ENCODE results near the gene OR10A7. TPM values are rescaled to one million over a fixed set of nuclear protein-coding genes. Genes with fewer than 3 reads are reported as not detected.
A peak's percentile ranks its signal among the peaks of the same experiment; 100 is the strongest.
"Not testable (repeated sequence)": the region's sequence is repeated elsewhere in the genome, so short reads cannot be mapped to it uniquely, and the experiment has no call there.

Gene OR10A7, protein sequence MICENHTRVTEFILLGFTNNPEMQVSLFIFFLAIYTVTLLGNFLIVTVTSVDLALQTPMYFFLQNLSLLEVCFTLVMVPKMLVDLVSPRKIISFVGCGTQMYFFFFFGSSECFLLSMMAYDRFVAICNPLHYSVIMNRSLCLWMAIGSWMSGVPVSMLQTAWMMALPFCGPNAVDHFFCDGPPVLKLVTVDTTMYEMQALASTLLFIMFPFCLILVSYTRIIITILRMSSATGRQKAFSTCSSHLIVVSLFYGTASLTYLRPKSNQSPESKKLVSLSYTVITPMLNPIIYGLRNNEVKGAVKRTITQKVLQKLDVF
- polyA plus RNA-seq = not detected
- long read RNA-seq, donor 1 = 0 reads
- long read RNA-seq, donor 2 = 0 reads
- long read RNA-seq, donor 3 = 0 reads
- long read RNA-seq, donor 4 = 0 reads
- long read RNA-seq, donor 5 = 0 reads
- long read RNA-seq, donor 6 = 0 reads
- long read RNA-seq, donor 7 = 0 reads
- long read RNA-seq, donor 8 = 0 reads
- long read RNA-seq, donor 9 = 0 reads
- long read RNA-seq, donor 10 = 0 reads

DNA sequence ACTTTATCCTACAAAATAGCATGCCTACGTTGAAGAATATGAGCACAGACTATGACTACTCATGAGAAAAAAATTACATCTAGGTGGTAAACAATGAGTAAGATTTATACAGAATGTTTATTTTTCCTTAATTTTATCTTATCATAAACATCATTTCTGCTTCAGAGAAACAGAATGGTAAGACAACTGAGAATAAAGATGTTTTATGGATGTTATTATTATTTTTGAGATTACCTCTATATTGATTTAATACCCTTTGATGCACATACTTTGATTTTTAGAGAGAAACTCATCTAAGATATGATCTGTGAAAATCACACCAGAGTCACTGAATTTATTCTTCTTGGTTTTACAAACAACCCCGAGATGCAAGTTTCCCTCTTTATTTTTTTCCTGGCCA is at the start of gene OR10A7:
OR10A7 (plus strand) TSS at position 301 of the 400 bp plus-strand sequence; CDS start at position 301, 0 bp downstream.
- Histone ChIP-seq H3K9me3 (ENCODE audit: control insufficient read depth in 2 of 2, insufficient read depth in 1 of 2, low read depth in 1 of 2, low read length in 1 of 2) (no peaks in the 10 kb centered on the region), H3K36me3 (ENCODE audit: control insufficient read depth in 3 of 3, insufficient read depth in 2 of 3, low read depth in 1 of 3, low read length in 3 of 3) (no peaks in the 10 kb centered on the region), H3K27ac (ENCODE audit: low read depth in 1 of 3, low read length in 2 of 3) (no peak within 1 kb of the TSS), H3K4me3 (ENCODE audit: low read depth in 1 of 3, low read length in 3 of 3) (no peak within 1 kb of the TSS), H3K4me1 (ENCODE audit: control insufficient read depth in 3 of 3, insufficient read depth in 2 of 3, low read depth in 1 of 3, low read length in 2 of 3) (no peaks in the 10 kb centered on the region), H3K27me3 (ENCODE audit: control insufficient read depth in 3 of 3, insufficient read depth in 3 of 3, low read length in 3 of 3) (no peaks in the 10 kb centered on the region)
- no peak for FAIRE-seq
- WGBS, 3 donors = 83 to 89% (median 87%) methylated on average over 2 of the region's 2 CpGs
- no peak for DNase-seq

DNA sequence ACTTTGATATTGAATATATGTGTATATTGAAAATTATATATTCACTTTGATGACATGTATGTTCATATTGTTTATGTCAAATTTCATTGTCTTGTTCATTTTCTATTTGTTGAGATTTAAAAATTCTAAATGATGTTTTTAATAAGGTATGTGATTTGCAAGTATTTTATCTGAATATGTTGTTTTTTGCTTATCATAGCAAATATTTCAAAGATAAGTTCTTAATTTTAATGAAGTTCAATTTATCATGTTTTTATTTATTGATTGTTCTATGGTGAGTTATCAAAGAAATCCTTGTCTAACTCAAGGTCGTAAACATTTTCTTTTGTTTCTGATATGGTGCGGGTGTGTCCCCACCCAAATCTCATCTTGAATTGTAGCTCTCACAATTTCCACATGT is 49.4 kb upstream of the OR10A7 start:
- Histone ChIP-seq H3K36me3 (ENCODE audit: control insufficient read depth in 3 of 3, insufficient read depth in 2 of 3, low read depth in 1 of 3, low read length in 3 of 3) (no peaks in the 10 kb centered on the region), H3K27me3 (ENCODE audit: control insufficient read depth in 3 of 3, insufficient read depth in 3 of 3, low read length in 3 of 3) (no peaks in the 10 kb centered on the region), H3K27ac (ENCODE audit: low read depth in 1 of 3, low read length in 2 of 3) (no peak overlapping the region), H3K4me3 (ENCODE audit: low read depth in 1 of 3, low read length in 3 of 3) (no peak overlapping the region), H3K4me1 (ENCODE audit: control insufficient read depth in 3 of 3, insufficient read depth in 2 of 3, low read depth in 1 of 3, low read length in 2 of 3) (no peaks in the 10 kb centered on the region), H3K9me3 (ENCODE audit: control insufficient read depth in 2 of 2, insufficient read depth in 1 of 2, low read depth in 1 of 2, low read length in 1 of 2) (no peaks in the 10 kb centered on the region)
- 54 to 86% (median 59%) methylated on average over 2 of the region's 2 CpGs for WGBS, 3 donors
- FAIRE-seq (peak; percentile 86), DNase-seq (no peak)

DNA sequence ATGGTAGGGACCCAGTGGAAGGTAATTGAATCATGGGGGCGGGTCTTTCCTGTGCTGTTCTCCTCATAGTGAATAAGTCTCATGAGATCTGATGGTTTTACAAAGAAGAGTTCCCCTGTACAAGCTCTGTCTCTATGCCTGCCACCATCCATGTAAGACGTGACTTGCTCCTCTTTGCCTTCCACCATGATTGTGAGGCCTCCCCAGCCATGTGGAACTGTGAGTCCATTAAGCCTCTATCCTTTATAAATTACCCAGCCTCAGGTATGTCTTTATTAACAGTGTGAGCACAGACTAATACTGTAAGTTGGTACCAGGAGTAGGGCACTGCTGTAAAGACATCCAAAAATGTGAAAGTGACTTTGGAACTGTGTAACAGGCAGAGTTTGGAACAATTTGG is 49.0 kb upstream of the OR10A7 start:
- WGBS, 3 donors = 60 to 68% (median 65%) methylated on average over 2 of the region's 2 CpGs
- not testable (repeated sequence) for H3K27me3 ChIP-seq (ENCODE audit: control insufficient read depth in 3 of 3, insufficient read depth in 3 of 3, low read length in 3 of 3); FAIRE-seq; H3K4me1 ChIP-seq (ENCODE audit: control insufficient read depth in 3 of 3, insufficient read depth in 2 of 3, low read depth in 1 of 3, low read length in 2 of 3); H3K27ac ChIP-seq (ENCODE audit: low read depth in 1 of 3, low read length in 2 of 3); DNase-seq; H3K9me3 ChIP-seq (ENCODE audit: control insufficient read depth in 2 of 2, insufficient read depth in 1 of 2, low read depth in 1 of 2, low read length in 1 of 2); H3K36me3 ChIP-seq (ENCODE audit: control insufficient read depth in 3 of 3, insufficient read depth in 2 of 3, low read depth in 1 of 3, low read length in 3 of 3); H3K4me3 ChIP-seq (ENCODE audit: low read depth in 1 of 3, low read length in 3 of 3)

GRCh38 chr12:55172686-55173085 is 48.1 kb upstream of the OR10A7 start:
- FAIRE-seq = no peak
- no peaks in the 10 kb centered on the region for H3K9me3 ChIP-seq (ENCODE audit: control insufficient read depth in 2 of 2, insufficient read depth in 1 of 2, low read depth in 1 of 2, low read length in 1 of 2)
- H3K27ac ChIP-seq (ENCODE audit: low read depth in 1 of 3, low read length in 2 of 3) = no peak overlapping the region
- H3K4me3 ChIP-seq (ENCODE audit: low read depth in 1 of 3, low read length in 3 of 3) = no peak overlapping the region
- no peaks in the 10 kb centered on the region for H3K4me1 ChIP-seq (ENCODE audit: control insufficient read depth in 3 of 3, insufficient read depth in 2 of 3, low read depth in 1 of 3, low read length in 2 of 3)
- no peaks in the 10 kb centered on the region for H3K27me3 ChIP-seq (ENCODE audit: control insufficient read depth in 3 of 3, insufficient read depth in 3 of 3, low read length in 3 of 3)
- 19 to 54% (median 24%) methylated on average over 1 of the region's 1 CpG for WGBS, 3 donors
- no peak for DNase-seq
- no peaks in the 10 kb centered on the region for H3K36me3 ChIP-seq (ENCODE audit: control insufficient read depth in 3 of 3, insufficient read depth in 2 of 3, low read depth in 1 of 3, low read length in 3 of 3)

- WGBS, 3 donors = 77 to 91% (median 84%) methylated on average over 2 of the region's 2 CpGs
- Histone ChIP-seq H3K36me3 (ENCODE audit: control insufficient read depth in 3 of 3, insufficient read depth in 2 of 3, low read depth in 1 of 3, low read length in 3 of 3) (no peaks in the 10 kb centered on the region), H3K27me3 (ENCODE audit: control insufficient read depth in 3 of 3, insufficient read depth in 3 of 3, low read length in 3 of 3) (no peaks in the 10 kb centered on the region), H3K4me1 (ENCODE audit: control insufficient read depth in 3 of 3, insufficient read depth in 2 of 3, low read depth in 1 of 3, low read length in 2 of 3) (no peaks in the 10 kb centered on the region), H3K9me3 (ENCODE audit: control insufficient read depth in 2 of 2, insufficient read depth in 1 of 2, low read depth in 1 of 2, low read length in 1 of 2) (no peaks in the 10 kb centered on the region), H3K27ac (ENCODE audit: low read depth in 1 of 3, low read length in 2 of 3) (no peak overlapping the region), H3K4me3 (ENCODE audit: low read depth in 1 of 3, low read length in 3 of 3) (no peak overlapping the region)
- no peak for FAIRE-seq
- no peak for DNase-seq
These were observed 47.4 kb upstream of the OR10A7 start for GRCh38 chr12:55173456-55173855.

DNA sequence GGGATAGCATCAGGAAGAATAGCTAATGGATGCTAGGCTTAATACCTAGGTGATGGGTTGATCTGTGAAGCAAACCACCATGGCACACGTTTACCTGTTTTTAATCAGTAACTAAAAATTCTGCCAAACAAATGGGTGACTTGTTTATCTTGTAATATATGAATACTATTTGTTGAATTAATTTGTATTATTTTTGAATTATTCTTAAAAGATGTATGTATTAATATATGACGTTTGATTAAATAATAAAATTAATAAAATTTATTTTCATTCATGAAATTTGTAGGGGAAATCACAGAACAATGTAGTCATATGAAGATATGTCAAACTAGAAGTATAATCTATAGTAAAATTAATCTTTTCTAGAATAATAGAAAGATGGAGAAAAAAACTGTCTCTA is 32.3 kb upstream of the OR10A7 start:
- DNase-seq = no peak
- Histone ChIP-seq H3K27me3 (ENCODE audit: control insufficient read depth in 3 of 3, insufficient read depth in 3 of 3, low read length in 3 of 3) (no peaks in the 10 kb centered on the region), H3K9me3 (ENCODE audit: control insufficient read depth in 2 of 2, insufficient read depth in 1 of 2, low read depth in 1 of 2, low read length in 1 of 2) (no peaks in the 10 kb centered on the region), H3K36me3 (ENCODE audit: control insufficient read depth in 3 of 3, insufficient read depth in 2 of 3, low read depth in 1 of 3, low read length in 3 of 3) (no peaks in the 10 kb centered on the region), H3K4me3 (ENCODE audit: low read depth in 1 of 3, low read length in 3 of 3) (no peak overlapping the region), H3K27ac (ENCODE audit: low read depth in 1 of 3, low read length in 2 of 3) (no peak overlapping the region), H3K4me1 (ENCODE audit: control insufficient read depth in 3 of 3, insufficient read depth in 2 of 3, low read depth in 1 of 3, low read length in 2 of 3) (no peaks in the 10 kb centered on the region)
- WGBS, 3 donors = 0 to 8% (median 2%) methylated on average over 2 of the region's 2 CpGs
- peak; percentile 84 for FAIRE-seq

DNA sequence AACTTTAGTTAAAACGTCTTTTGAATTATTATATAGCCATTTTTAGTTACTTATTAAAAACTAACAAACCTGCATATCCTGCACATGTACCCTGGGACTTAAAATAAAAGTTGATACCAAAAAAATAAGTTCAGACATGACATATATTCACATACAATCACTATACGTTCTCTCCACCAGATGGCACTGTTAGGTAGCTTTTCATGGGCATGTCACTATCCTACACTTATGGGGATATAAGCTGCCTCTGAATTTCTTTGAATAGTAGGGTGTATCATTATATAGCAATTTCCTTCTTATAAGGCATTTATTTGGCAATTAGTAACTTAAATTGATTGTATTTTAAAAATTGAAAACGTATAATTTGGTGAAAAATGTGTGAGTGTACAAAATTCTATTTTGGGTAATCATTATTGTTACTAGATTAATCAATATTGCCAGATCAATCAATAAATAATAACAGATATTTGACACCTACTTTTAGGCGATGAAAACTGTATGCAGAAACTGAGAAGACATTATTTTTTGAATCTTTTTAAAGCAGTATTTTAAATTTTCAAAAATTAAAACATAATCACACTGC is 31.8 kb upstream of the OR10A7 start:
- no peak for FAIRE-seq
- no peak overlapping the region for H3K27ac ChIP-seq (ENCODE audit: low read depth in 1 of 3, low read length in 2 of 3)
- 0 to 1% (median 0%) methylated on average over 4 of the region's 4 CpGs for WGBS, 3 donors
- no peaks in the 10 kb centered on the region for H3K4me1 ChIP-seq (ENCODE audit: control insufficient read depth in 3 of 3, insufficient read depth in 2 of 3, low read depth in 1 of 3, low read length in 2 of 3)
- no peaks in the 10 kb centered on the region for H3K27me3 ChIP-seq (ENCODE audit: control insufficient read depth in 3 of 3, insufficient read depth in 3 of 3, low read length in 3 of 3)
- DNase-seq = peak; percentile 74 to 85
- H3K9me3 ChIP-seq (ENCODE audit: control insufficient read depth in 2 of 2, insufficient read depth in 1 of 2, low read depth in 1 of 2, low read length in 1 of 2) = no peaks in the 10 kb centered on the region
- no peak overlapping the region for H3K4me3 ChIP-seq (ENCODE audit: low read depth in 1 of 3, low read length in 3 of 3)
- no peaks in the 10 kb centered on the region for H3K36me3 ChIP-seq (ENCODE audit: control insufficient read depth in 3 of 3, insufficient read depth in 2 of 3, low read depth in 1 of 3, low read length in 3 of 3)

DNA sequence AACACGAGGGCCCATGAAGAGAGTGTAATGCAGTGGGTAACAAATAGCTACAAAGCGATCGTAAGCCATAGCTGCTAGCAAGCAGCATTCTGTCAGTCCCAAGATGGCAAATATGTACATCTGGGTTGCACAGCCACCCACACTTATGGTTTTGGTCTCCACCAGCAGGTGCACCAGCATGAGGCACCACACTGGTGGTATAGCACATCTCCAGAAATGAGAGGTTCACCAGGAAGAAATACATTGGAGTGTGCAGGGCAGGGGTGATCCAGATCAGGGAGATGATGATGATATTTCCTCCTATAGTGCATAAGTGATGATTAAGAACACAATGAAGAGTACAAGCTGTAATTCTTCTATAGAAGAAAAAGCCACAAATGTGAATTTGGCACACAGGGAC is 26.4 kb upstream of the OR10A7 start:
- H3K27ac ChIP-seq (ENCODE audit: low read depth in 1 of 3, low read length in 2 of 3) = no peak overlapping the region
- no peaks in the 10 kb centered on the region for H3K27me3 ChIP-seq (ENCODE audit: control insufficient read depth in 3 of 3, insufficient read depth in 3 of 3, low read length in 3 of 3)
- H3K36me3 ChIP-seq (ENCODE audit: control insufficient read depth in 3 of 3, insufficient read depth in 2 of 3, low read depth in 1 of 3, low read length in 3 of 3) = no peaks in the 10 kb centered on the region
- DNase-seq = no peak
- no peak overlapping the region for H3K4me3 ChIP-seq (ENCODE audit: low read depth in 1 of 3, low read length in 3 of 3)
- FAIRE-seq = no peak
- 86 to 91% (median 87%) methylated on average over 3 of the region's 3 CpGs for WGBS, 3 donors
- no peaks in the 10 kb centered on the region for H3K4me1 ChIP-seq (ENCODE audit: control insufficient read depth in 3 of 3, insufficient read depth in 2 of 3, low read depth in 1 of 3, low read length in 2 of 3)
- H3K9me3 ChIP-seq (ENCODE audit: control insufficient read depth in 2 of 2, insufficient read depth in 1 of 2, low read depth in 1 of 2, low read length in 1 of 2) = no peaks in the 10 kb centered on the region

Measured in small intestine (tissue), 16 donors.